Measurements from ENCODE around the gene TGM1.

The TGM1 gene

DNA sequence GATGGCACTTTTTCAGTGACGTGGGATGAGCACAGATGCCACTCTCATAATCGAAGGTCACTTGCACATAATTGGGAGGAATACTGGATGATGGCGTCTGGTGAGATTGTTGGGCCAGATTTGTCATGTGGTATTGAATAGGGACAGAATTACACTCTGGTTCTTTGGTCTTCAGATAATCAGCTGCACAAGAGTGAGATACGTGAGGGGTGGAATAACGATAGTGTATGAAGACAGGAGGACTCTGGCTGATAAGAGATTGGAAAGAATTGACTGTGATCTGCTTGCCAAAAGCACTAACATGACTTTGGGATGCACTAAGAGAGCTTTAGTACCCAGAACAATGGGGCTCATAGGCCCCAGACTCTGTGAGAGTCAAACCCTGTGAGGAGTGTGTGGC lies 15.4 kb upstream of the TGM1 start:
- no peak overlapping the region for H3K27ac ChIP-seq (ENCODE audit: low read depth, low read length, severe bottlenecking)
- H3K4me3 ChIP-seq (ENCODE audit: extremely low read depth, insufficient read depth, low read length, poor library complexity, severe bottlenecking) = no peak overlapping the region
- no peaks in the 10 kb centered on the region for H3K4me1 ChIP-seq (ENCODE audit: control insufficient read depth, insufficient read depth, low read length, poor library complexity, severe bottlenecking)
- no peaks in the 10 kb centered on the region for H3K9me3 ChIP-seq (ENCODE audit: control insufficient read depth, low read length)
- H3K36me3 ChIP-seq (ENCODE audit: control insufficient read depth, insufficient read depth, low read length) = no peaks in the 10 kb centered on the region
- 93 to 98% methylated on average over 5 of the region's 5 CpGs for WGBS, 2 experiments (ENCODE audit: insufficient coverage in 2 of 2)

DNA sequence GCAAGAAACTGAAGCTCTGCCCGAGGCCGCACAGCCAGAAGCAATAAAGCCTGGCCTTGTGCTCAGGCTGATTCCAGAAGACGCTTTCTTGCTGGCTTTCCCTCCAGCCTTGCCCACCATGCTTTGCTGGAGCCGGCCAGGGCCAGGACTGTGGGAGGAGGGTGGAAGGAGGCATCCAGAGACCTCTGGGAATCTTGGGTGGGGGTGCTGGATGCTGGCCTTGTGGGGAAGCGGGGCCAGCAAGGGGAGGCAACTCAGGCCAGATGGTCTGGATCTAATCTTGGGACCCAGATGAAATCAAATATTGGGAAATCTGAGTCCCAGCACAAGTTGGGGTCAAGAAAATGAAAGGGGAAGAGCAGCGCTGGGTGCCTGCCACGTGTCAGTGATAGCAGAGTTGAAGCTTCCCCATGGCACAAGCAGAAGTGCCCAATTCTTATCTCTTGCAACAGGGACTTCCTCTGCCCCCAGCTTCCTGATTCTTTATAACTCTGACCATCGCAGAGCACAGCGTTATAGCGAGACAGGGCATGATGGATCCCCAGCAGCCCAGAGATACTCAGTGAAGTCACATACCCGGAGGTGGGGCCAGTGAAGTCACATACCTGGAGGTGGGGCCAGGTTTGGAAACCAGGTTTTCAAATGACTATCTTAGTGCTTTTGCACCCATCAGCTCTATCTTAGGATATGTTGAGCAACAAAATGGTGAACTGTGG lies 14.8 kb upstream of the TGM1 start:
- H3K9me3 ChIP-seq (ENCODE audit: control insufficient read depth, low read length) = no peaks in the 10 kb centered on the region
- H3K4me1 ChIP-seq (ENCODE audit: control insufficient read depth, insufficient read depth, low read length, poor library complexity, severe bottlenecking) = no peaks in the 10 kb centered on the region
- no peak overlapping the region for H3K4me3 ChIP-seq (ENCODE audit: extremely low read depth, insufficient read depth, low read length, poor library complexity, severe bottlenecking)
- H3K36me3 ChIP-seq (ENCODE audit: control insufficient read depth, insufficient read depth, low read length) = no peaks in the 10 kb centered on the region
- no peak overlapping the region for H3K27ac ChIP-seq (ENCODE audit: low read depth, low read length, severe bottlenecking)
- WGBS, 2 experiments (ENCODE audit: insufficient coverage in 2 of 2) = 93 to 96% methylated on average over 9 to 10 of the region's 11 CpGs

DNA sequence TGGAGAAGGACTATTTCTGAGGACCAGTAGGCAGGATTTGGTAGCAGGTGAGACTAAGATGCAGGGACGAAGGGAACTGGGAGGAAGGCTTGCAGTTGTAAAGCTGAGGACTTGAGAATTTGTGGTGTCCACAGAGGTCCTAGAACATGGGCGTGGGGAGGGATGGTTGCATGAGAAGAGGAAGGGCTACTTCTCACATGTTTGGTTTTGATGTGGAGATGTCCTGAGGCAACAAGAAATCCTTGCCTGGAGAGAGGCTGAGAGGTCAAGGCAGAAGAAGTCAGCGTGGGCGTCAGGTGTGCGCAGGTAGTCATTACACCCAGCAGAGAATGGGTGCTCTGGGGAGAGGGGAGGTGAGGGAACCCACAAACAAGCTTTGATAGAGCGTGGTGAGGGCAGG lies 14.1 kb upstream of the TGM1 start:
- 95 to 97% methylated on average over 6 of the region's 6 CpGs for whole genome bisulfite sequencing, 2 experiments (ENCODE audit: insufficient coverage in 2 of 2)
- no peak overlapping the region for H3K4me3 ChIP-seq (ENCODE audit: extremely low read depth, insufficient read depth, low read length, poor library complexity, severe bottlenecking)
- H3K36me3 ChIP-seq (ENCODE audit: control insufficient read depth, insufficient read depth, low read length) = no peaks in the 10 kb centered on the region
- no peaks in the 10 kb centered on the region for H3K9me3 ChIP-seq (ENCODE audit: control insufficient read depth, low read length)
- no peak overlapping the region for H3K27ac ChIP-seq (ENCODE audit: low read depth, low read length, severe bottlenecking)
- no peaks in the 10 kb centered on the region for H3K4me1 ChIP-seq (ENCODE audit: control insufficient read depth, insufficient read depth, low read length, poor library complexity, severe bottlenecking)

DNA sequence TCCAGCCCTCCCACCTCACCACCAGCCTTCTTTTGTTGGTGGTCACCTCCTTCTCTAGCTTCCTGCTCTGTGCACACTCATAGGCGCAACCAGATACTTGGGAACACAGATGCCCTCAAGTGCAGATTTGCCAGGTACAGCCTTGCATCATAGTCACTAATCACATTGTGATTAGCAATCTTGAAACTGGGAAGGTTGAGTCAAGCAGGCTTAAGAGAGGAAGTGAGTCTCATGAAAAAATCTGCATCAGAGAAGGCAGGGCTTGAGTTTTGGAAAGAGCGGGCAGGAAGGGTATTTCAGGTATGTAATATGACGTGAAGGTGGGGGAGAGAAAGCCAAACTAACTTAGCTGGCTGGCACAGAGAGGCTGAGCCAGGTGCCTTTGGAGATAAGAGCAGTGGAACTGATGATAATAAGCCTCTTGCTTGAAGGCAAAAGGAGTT lies 11.1 kb upstream of the TGM1 start:
- Histone ChIP-seq H3K9me3 (ENCODE audit: control insufficient read depth, low read length) (no peaks in the 10 kb centered on the region), H3K4me1 (ENCODE audit: control insufficient read depth, insufficient read depth, low read length, poor library complexity, severe bottlenecking) (no peaks in the 10 kb centered on the region), H3K4me3 (ENCODE audit: extremely low read depth, insufficient read depth, low read length, poor library complexity, severe bottlenecking) (no peak overlapping the region), H3K27ac (ENCODE audit: low read depth, low read length, severe bottlenecking) (no peak overlapping the region), H3K36me3 (ENCODE audit: control insufficient read depth, insufficient read depth, low read length) (peaks cover 2% of the 10 kb centered on the region)
- WGBS, 2 experiments (ENCODE audit: insufficient coverage in 2 of 2) = 94% methylated on average over 3 of the region's 3 CpGs

DNA sequence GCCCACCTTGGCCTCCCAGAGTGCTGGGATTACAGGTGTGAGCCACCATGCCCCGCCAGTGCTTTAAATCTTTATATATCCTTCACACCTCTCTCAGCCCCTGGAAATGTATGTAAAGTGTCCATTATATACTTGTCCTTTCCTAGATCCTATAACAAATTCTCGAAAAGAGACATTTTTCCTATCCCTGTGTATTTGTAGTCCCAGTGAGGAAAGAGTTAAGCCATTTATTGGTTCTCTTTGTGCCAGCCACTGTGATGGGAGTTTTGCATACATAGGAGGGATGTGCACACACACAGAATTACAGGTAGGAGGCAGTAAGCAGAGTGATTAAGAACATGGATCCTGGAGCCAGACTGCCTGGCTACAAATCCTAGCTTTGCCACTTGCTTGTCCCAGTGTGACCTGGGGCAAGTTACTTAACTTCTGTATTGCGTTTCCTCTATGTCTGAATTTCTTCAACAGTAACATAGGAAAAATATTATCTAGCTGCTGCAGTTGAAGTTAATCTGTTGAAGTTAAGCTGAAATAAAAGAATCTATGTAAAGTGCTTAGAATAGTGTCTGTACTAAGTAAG lies 10.5 kb upstream of the TGM1 start:
- WGBS, 2 experiments (ENCODE audit: insufficient coverage in 2 of 2) = no CpG with 5 or more reads among the region's 3 CpGs
- Histone ChIP-seq H3K27ac (ENCODE audit: low read depth, low read length, severe bottlenecking) (no peak overlapping the region), H3K4me1 (ENCODE audit: control insufficient read depth, insufficient read depth, low read length, poor library complexity, severe bottlenecking) (no peaks in the 10 kb centered on the region), H3K9me3 (ENCODE audit: control insufficient read depth, low read length) (no peaks in the 10 kb centered on the region), H3K36me3 (ENCODE audit: control insufficient read depth, insufficient read depth, low read length) (peaks cover 8% of the 10 kb centered on the region), H3K4me3 (ENCODE audit: extremely low read depth, insufficient read depth, low read length, poor library complexity, severe bottlenecking) (no peak overlapping the region)

DNA sequence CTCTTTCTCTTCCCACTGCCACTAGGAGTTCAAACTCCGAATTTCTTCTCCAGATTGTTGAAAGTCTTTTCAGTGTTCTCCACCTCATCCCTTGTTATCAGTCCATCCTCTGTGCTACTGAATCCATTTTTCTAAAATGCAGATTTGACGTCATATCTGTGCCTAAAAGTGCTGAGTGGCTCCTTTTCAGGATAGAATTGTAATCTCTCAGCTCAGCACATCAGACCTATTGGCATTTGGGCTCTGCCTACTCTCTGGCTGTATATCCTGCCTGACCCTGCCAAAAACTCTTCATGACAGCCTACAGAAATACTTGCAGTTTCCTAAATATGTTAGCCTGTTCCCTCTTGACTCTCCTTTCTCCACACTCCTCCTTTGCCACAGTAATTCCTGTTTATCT lies 9.5 kb upstream of the TGM1 start:
- 89 to 91% methylated on average over 2 of the region's 2 CpGs for WGBS, 2 experiments (ENCODE audit: insufficient coverage in 2 of 2)

DNA sequence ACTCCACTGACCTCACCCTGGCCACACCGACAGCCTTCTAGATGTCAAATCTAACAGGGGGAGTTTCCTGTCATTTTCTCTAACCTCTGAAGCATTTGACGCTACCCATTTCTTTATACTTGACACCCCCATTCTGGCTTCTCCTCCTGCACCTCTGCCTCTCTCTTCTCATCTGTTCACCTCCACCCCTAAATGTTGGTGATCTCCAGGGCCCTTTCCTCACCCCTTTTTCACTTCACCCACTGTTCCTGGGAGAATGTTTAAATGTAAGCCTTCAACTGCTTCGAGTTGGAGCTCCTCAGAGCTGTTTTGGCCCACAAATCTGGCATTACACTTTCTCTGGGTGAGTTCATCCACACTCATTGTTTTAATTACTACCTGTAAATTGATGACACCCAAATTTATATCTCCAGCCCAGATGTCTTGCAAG lies 8.9 kb upstream of the TGM1 start:
- H3K9me3 ChIP-seq (ENCODE audit: control insufficient read depth, low read length) = no peaks in the 10 kb centered on the region
- H3K27ac ChIP-seq (ENCODE audit: low read depth, low read length, severe bottlenecking) = no peak overlapping the region
- peak overlapping the region; percentile 86 for H3K4me3 ChIP-seq (ENCODE audit: extremely low read depth, insufficient read depth, low read length, poor library complexity, severe bottlenecking)
- 19% methylated on average over 2 to 3 of the region's 3 CpGs for WGBS, 2 experiments (ENCODE audit: insufficient coverage in 2 of 2)
- H3K4me1 ChIP-seq (ENCODE audit: control insufficient read depth, insufficient read depth, low read length, poor library complexity, severe bottlenecking) = no peaks in the 10 kb centered on the region
- H3K36me3 ChIP-seq (ENCODE audit: control insufficient read depth, insufficient read depth, low read length) = peaks cover 8% of the 10 kb centered on the region

More for the DNA sequence above, 9.5 kb upstream of the TGM1 start:
- Histone ChIP-seq H3K4me3 (ENCODE audit: extremely low read depth, insufficient read depth, low read length, poor library complexity, severe bottlenecking) (no peak overlapping the region), H3K36me3 (ENCODE audit: control insufficient read depth, insufficient read depth, low read length) (peaks cover 8% of the 10 kb centered on the region), H3K4me1 (ENCODE audit: control insufficient read depth, insufficient read depth, low read length, poor library complexity, severe bottlenecking) (no peaks in the 10 kb centered on the region), H3K27ac (ENCODE audit: low read depth, low read length, severe bottlenecking) (no peak overlapping the region), H3K9me3 (ENCODE audit: control insufficient read depth, low read length) (no peaks in the 10 kb centered on the region)

DNA sequence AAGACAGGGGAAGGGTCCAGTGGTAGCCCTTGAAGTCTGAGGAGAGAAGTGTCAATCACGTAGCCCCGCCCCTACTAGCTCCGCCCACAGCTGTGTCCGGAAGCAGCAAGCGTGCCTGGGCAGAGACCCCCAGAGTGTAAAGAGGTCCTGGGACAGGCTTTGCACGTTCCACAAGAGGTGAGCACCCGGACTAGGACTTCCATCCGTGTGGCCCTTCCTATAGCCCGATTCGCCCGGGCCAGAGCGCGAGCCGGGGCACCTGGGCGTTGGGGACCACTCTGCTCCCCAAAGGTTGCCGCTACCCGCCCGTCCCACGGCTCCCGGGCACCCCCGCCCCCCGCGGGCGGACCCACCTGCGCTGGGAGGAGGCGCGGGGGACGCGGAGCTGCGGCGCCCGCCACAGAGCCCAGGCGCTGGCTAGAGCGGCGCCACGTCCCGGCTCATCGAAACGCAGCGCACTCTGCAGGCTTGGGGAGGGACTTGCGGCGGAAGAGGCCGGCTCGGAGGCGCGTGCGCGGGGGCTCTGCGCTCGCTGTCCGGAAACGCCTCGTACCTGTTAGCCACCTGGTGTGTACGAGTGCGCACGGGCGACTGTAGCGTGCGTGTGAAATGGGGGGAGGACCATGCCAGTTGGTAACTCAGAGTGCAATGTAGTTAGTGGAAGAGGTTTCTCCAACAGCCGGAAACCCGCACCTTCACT lies 8.3 kb upstream of the TGM1 start, which contains the start of gene RABGGTA:
TSS of gene RABGGTA (minus strand) at position 464 of the 700 bp plus-strand sequence. CDS start 482 bp downstream, outside the sequence.
- Histone ChIP-seq H3K27ac (ENCODE audit: low read depth, low read length, severe bottlenecking) (peak within 1 kb of the TSS; percentile 99), H3K4me1 (ENCODE audit: control insufficient read depth, insufficient read depth, low read length, poor library complexity, severe bottlenecking) (no peaks in the 10 kb centered on the region), H3K9me3 (ENCODE audit: control insufficient read depth, low read length) (no peaks in the 10 kb centered on the region), H3K4me3 (ENCODE audit: extremely low read depth, insufficient read depth, low read length, poor library complexity, severe bottlenecking) (peak within 1 kb of the TSS; percentile 86), H3K36me3 (ENCODE audit: control insufficient read depth, insufficient read depth, low read length) (peaks cover 13% of the 10 kb centered on the region)
- WGBS, 2 experiments (ENCODE audit: insufficient coverage in 2 of 2) = 0 to 1% methylated on average over 42 to 51 of the region's 61 CpGs

DNA sequence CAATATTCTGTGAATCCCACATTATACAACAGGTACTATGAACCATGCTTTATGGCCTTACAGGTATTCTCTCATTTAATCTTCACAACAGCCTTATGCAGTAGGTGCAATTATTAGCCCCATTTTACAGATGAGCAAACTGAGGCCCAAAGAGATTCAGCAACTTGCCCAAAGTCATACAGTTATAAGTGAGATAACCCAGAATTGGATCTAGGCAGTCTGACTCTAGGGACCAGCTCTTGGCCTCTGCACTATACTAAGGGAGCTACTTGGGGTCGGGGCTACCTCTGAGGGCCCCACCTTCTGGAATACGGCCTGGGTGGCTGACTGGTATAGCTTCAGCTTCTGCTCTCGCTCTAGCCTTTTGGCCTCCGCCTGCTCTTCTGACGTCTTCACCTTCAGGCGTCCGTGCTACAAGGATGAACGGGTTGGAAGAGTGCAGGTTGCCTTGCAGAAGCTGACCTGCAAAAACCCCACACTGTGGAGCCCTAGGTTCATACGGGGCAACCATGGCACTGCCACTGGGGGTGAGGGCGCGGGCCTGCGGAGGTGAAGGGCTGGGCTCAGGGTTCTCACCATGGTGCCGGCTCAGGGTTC lies 7.7 kb upstream of the TGM1 start:
- Histone ChIP-seq H3K4me3 (ENCODE audit: extremely low read depth, insufficient read depth, low read length, poor library complexity, severe bottlenecking) (peak overlapping the region; percentile 86), H3K27ac (ENCODE audit: low read depth, low read length, severe bottlenecking) (peak overlapping the region; percentile 99), H3K9me3 (ENCODE audit: control insufficient read depth, low read length) (no peaks in the 10 kb centered on the region), H3K36me3 (ENCODE audit: control insufficient read depth, insufficient read depth, low read length) (peaks cover 16% of the 10 kb centered on the region), H3K4me1 (ENCODE audit: control insufficient read depth, insufficient read depth, low read length, poor library complexity, severe bottlenecking) (no peaks in the 10 kb centered on the region)
- WGBS, 2 experiments (ENCODE audit: insufficient coverage in 2 of 2) = 30 to 34% methylated on average over 12 to 13 of the region's 13 CpGs

DNA sequence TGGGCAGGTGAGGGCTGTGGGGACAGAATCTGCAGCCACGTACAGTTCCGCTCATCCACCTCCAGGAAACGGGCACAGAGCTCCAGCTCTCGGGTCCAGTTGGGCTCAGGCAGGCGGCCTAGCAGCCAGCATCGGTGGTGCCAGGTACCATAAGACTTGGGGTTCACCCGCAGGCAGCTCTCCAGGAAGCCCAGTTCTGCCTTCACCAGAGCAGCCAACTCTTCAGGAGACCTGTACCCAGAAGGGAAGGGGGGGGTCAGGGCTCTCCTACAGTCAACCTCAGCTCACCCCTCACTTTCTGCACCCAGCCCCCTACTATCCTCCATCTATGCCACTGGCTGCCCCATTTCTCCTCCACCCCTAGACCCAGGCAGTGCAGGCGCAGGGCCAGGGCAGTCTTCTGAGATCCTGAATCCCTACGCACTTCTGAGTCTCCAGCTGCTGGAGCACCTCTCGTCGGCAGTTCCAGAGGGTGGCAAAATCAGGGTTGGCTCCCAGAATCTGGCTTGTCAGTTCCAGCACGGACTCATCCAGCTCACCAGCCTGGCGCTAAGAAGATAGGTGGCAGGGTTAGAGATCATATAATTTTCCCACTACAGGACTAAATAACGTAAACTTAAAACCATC lies 7.0 kb upstream of the TGM1 start:
- H3K4me1 ChIP-seq (ENCODE audit: control insufficient read depth, insufficient read depth, low read length, poor library complexity, severe bottlenecking) = no peaks in the 10 kb centered on the region
- H3K36me3 ChIP-seq (ENCODE audit: control insufficient read depth, insufficient read depth, low read length) = peaks cover 16% of the 10 kb centered on the region
- H3K27ac ChIP-seq (ENCODE audit: low read depth, low read length, severe bottlenecking) = no peak overlapping the region
- H3K4me3 ChIP-seq (ENCODE audit: extremely low read depth, insufficient read depth, low read length, poor library complexity, severe bottlenecking) = no peak overlapping the region
- no peaks in the 10 kb centered on the region for H3K9me3 ChIP-seq (ENCODE audit: control insufficient read depth, low read length)
- WGBS, 2 experiments (ENCODE audit: insufficient coverage in 2 of 2) = 98 to 100% methylated on average over 13 of the region's 14 CpGs
